ENCODE results near the gene CYS1.

Gene CYS1

GRCh38 chr2:10028407-10028987 lies 51.7 kb downstream of the CYS1 start:
- Mint-ChIP-seq H3K36me3 (ENCODE audit: low read depth) (no peaks in the 10 kb centered on the region), H3K4me3 (no peak overlapping the region), H3K9me3 (no peaks in the 10 kb centered on the region), H3K27me3 (ENCODE audit: low read depth) (peaks cover 6% of the 10 kb centered on the region), H3K27ac (no peak overlapping the region), H3K4me1 (peaks cover 12% of the 10 kb centered on the region)
- TF ChIP-seq, protein P1, sequence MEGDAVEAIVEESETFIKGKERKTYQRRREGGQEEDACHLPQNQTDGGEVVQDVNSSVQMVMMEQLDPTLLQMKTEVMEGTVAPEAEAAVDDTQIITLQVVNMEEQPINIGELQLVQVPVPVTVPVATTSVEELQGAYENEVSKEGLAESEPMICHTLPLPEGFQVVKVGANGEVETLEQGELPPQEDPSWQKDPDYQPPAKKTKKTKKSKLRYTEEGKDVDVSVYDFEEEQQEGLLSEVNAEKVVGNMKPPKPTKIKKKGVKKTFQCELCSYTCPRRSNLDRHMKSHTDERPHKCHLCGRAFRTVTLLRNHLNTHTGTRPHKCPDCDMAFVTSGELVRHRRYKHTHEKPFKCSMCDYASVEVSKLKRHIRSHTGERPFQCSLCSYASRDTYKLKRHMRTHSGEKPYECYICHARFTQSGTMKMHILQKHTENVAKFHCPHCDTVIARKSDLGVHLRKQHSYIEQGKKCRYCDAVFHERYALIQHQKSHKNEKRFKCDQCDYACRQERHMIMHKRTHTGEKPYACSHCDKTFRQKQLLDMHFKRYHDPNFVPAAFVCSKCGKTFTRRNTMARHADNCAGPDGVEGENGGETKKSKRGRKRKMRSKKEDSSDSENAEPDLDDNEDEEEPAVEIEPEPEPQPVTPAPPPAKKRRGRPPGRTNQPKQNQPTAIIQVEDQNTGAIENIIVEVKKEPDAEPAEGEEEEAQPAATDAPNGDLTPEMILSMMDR (IDR thresholded peaks at IDR 0.05; ENCODE audit: unreplicated experiment in 3 of 3), result no peak

DNA sequence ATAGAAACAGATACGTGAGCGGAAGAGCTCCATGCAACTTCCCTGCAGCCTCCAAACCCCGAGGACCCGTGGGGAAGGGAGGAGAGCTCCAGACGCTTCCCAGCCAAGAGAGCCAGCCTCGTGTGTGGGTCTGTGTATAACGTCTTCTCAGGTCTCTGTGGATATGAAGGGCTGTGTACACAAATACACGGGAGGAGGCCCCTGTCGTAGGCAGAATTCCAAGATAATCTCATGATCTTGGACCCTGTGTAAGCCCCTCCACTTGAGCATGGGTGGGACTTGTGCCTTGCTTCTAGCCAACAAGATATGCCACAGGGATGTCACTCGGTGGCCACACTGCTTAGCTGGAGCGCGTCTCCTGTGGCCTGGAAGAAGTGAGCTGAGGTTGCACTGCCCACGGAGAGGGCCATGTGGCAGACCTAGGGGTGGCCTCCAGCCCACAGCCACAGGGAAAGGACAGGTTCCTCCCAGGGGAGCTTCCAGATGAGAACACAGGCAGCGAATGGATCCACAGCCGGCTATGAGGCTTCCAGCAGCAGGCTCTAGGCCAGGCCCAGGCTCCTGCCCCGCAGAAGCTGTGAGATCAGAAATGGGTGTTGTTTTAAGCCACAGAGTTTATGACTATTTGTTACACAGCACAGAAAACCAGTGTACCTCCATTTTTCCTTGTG lies 52.4 kb downstream of the CYS1 start:
- Mint-ChIP-seq H3K9me3 (no peaks in the 10 kb centered on the region), H3K36me3 (ENCODE audit: low read depth) (no peaks in the 10 kb centered on the region), H3K4me3 (no peak overlapping the region), H3K27me3 (ENCODE audit: low read depth) (peaks cover 7% of the 10 kb centered on the region), H3K4me1 (peaks cover 12% of the 10 kb centered on the region), H3K27ac (no peak overlapping the region)
- TF ChIP-seq, protein P1 (IDR thresholded peaks at IDR 0.05; ENCODE audit: unreplicated experiment in 3 of 3), result no peak

DNA sequence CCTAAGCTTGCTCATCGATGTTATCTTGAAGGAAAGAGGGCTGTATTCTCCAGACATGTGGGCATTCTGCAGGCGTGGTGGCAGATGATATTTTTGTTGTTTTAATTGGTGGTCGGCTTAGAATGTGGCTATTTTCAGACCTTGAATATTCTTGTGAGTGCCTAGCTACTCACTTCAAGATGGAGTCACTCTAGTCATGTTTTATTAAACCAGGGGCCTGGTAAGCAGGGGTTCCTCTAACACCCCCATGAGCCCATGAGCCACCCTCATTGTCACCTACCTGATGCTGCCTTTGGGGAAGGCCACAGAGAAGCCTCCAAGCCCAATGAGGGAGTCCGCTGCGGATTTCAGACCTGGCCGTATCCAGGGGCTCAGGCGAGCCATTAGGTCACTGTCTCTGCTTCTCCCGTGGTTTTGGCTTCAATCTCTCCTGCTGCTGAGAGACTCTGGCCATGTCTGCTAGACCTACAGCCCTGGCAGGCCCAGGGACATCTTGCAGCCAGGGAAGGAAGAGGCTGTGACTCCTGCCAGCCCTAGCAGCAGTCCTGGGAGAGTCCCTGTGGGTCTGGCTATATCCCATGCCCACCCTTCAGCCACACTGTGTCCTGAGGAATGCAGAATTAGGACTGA lies 53.2 kb downstream of the CYS1 start:
- TF ChIP-seq, protein P1 (IDR thresholded peaks at IDR 0.05; ENCODE audit: unreplicated experiment in 3 of 3), result no peak
- Mint-ChIP-seq H3K27ac (no peak overlapping the region), H3K4me3 (no peak overlapping the region), H3K36me3 (ENCODE audit: low read depth) (no peaks in the 10 kb centered on the region), H3K9me3 (no peaks in the 10 kb centered on the region), H3K4me1 (peaks cover 12% of the 10 kb centered on the region), H3K27me3 (ENCODE audit: low read depth) (peaks cover 10% of the 10 kb centered on the region)

- H3K27me3 Mint-ChIP-seq (ENCODE audit: low read depth), result peaks cover 7% of the 10 kb centered on the region
- no peak overlapping the region for H3K4me3 Mint-ChIP-seq
- H3K36me3 Mint-ChIP-seq (ENCODE audit: low read depth), result no peaks in the 10 kb centered on the region
- H3K9me3 Mint-ChIP-seq, result no peaks in the 10 kb centered on the region
- TF ChIP-seq, protein P1 (IDR thresholded peaks at IDR 0.05; ENCODE audit: unreplicated experiment in 3 of 3), result no peak
- peak overlapping the region in 1 of 3 experiments; percentile 47 for H3K27ac Mint-ChIP-seq
- H3K4me1 Mint-ChIP-seq, result no peaks in the 10 kb centered on the region
Observed at GRCh38 chr2:10022966-10023662, 57.1 kb downstream of the CYS1 start.

DNA sequence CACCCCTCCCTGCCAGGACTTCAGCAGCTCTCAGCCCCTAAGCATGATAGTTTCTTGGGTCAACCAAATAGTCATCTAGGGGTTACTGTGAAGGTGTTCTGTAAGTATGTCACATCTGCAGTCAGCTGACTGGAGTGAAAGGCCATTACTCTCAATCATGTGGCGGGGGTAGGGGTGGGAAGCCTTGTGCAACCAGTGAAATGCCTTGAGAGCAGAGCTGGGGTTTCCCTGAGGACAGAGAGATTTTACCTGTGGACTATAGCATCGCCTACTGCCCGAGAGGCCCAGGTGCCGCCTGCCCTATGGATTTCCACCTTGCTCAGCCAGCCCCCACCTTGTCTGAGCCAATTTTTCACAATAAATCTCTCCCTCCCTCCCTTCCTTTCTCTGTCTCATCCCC lies 57.8 kb downstream of the CYS1 start:
- TF ChIP-seq, protein P1 (IDR thresholded peaks at IDR 0.05; ENCODE audit: unreplicated experiment in 3 of 3), result no peak
- peak overlapping the region in 1 of 3 experiments; percentile 47 for H3K27ac Mint-ChIP-seq
- H3K4me1 Mint-ChIP-seq, result no peaks in the 10 kb centered on the region
- H3K27me3 Mint-ChIP-seq (ENCODE audit: low read depth), result peaks cover 9% of the 10 kb centered on the region
- peaks cover 1% of the 10 kb centered on the region for H3K9me3 Mint-ChIP-seq
- no peak overlapping the region for H3K4me3 Mint-ChIP-seq
- no peaks in the 10 kb centered on the region for H3K36me3 Mint-ChIP-seq (ENCODE audit: low read depth)

Measured in nephron (organoid).